Measurements from ENCODE around the gene RELN.

The RELN gene

DNA sequence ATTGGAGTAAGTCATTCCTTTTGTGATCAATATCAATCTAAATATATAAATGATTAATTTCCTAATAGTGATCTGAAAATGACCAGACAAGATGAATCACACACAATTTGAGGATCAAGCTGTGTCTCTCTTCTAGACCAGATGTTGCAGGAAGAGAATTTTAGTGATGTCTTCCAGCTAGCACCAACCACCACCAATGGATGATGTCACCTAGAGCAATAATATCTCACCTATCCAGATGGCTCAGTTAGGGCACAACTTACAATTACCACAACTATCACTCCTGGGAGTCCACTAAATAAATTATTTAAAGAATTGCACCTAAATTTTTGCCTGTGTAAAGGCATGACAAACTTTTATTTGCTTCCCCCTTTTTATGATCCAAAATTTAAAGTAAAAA, 25.2 kb downstream of the RELN start:
- DNase-seq (ENCODE audit: low read depth) = no peak
- TF ChIP-seq MYC (IDR thresholded peaks at IDR 0.05; ENCODE audit: low read depth, low read length) (no peak), POLR2A (IDR thresholded peaks at IDR 0.05; ENCODE audit: extremely low read depth, insufficient read length) (no peak)
- TF ChIP-seq, protein P1, sequence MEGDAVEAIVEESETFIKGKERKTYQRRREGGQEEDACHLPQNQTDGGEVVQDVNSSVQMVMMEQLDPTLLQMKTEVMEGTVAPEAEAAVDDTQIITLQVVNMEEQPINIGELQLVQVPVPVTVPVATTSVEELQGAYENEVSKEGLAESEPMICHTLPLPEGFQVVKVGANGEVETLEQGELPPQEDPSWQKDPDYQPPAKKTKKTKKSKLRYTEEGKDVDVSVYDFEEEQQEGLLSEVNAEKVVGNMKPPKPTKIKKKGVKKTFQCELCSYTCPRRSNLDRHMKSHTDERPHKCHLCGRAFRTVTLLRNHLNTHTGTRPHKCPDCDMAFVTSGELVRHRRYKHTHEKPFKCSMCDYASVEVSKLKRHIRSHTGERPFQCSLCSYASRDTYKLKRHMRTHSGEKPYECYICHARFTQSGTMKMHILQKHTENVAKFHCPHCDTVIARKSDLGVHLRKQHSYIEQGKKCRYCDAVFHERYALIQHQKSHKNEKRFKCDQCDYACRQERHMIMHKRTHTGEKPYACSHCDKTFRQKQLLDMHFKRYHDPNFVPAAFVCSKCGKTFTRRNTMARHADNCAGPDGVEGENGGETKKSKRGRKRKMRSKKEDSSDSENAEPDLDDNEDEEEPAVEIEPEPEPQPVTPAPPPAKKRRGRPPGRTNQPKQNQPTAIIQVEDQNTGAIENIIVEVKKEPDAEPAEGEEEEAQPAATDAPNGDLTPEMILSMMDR (IDR thresholded peaks at IDR 0.05; ENCODE audit: low read depth, low read length) = no peak
- TF ChIP-seq, protein P2, sequence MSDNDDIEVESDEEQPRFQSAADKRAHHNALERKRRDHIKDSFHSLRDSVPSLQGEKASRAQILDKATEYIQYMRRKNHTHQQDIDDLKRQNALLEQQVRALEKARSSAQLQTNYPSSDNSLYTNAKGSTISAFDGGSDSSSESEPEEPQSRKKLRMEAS (IDR thresholded peaks at IDR 0.05; ENCODE audit: low read depth, low read length) = no peak
- H3K4me3 ChIP-seq (ENCODE audit: low read depth, low read length) = no peak overlapping the region

DNA sequence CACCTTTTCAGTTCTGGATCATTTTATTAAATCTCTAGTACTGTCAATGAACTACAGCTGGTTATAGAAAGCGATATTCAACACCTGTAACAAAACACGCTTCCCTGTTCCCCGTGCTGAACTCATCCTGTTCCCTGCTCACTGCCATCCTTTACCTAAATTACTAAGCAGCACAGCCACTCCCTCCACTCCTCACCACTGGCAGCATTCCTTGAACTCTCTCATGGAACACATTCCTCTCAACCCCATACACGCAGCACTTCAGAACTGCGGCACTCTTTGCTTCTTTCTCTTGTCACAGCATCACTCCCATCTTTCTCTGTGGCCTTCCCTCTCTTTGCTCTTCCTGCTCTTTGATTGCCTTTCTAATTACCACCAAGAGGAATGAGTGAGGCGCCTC, 27.4 kb downstream of the RELN start:
- DNase-seq (ENCODE audit: low read depth) = no peak
- H3K4me3 ChIP-seq (ENCODE audit: low read depth, low read length) = no peak overlapping the region
- TF ChIP-seq, protein P1 (IDR thresholded peaks at IDR 0.05; ENCODE audit: low read depth, low read length) = no peak
- TF ChIP-seq POLR2A (IDR thresholded peaks at IDR 0.05; ENCODE audit: extremely low read depth, insufficient read length) = no peak
- TF ChIP-seq, protein P2 (IDR thresholded peaks at IDR 0.05; ENCODE audit: low read depth, low read length) = no peak
- no peak for TF ChIP-seq MYC (IDR thresholded peaks at IDR 0.05; ENCODE audit: low read depth, low read length)

DNA sequence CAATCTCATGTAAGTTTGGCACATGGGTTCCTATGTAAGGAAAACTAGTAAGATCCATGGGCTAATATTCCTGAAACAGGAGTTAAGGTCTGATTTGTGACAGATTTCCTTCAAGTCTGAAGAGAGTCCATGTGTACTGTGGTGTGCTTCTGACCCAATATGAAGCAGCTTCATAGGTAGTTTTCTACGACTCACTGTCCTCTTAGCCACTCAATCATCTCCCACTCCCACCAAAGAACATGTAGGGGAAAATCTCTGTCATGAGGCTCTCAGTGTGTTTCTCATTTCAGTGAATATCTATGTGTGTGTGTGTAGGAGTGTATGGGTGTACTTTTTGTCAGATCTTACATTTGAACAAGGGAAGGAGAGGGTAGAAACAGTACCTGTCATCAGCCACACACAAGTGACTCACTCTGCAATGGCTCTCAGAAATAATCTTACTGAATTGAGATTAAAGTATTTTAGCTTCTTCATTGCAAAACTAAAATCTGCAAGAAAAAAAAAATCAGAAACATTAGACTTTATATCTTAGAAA, 31.1 kb downstream of the RELN start:
- H3K4me3 ChIP-seq (ENCODE audit: low read depth, low read length) = no peak overlapping the region
- no peak for DNase-seq (ENCODE audit: low read depth)
- TF ChIP-seq, protein P2 (IDR thresholded peaks at IDR 0.05; ENCODE audit: low read depth, low read length) = no peak
- TF ChIP-seq MYC (IDR thresholded peaks at IDR 0.05; ENCODE audit: low read depth, low read length) (no peak), POLR2A (IDR thresholded peaks at IDR 0.05; ENCODE audit: extremely low read depth, insufficient read length) (no peak)
- TF ChIP-seq, protein P1 (IDR thresholded peaks at IDR 0.05; ENCODE audit: low read depth, low read length) = no peak

DNA sequence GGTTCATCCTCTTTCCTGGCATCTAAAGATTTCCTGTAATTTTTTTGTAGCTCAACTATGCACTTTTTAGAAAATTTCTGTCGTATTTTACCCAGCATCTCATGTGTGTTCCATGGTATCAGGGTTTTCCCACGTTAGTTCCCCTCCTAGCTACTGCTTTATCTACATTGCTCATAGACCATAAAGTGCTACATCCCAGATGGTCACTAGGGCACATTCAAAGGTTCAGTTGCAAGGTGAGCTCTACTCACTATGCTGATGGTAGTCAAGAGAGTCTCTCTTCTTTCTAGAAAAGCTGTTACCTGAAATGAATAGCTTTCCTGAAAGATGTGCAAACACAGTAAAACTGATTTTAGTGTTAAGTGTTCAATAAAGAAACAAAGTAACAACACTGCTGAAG, 33.5 kb downstream of the RELN start:
- no peak overlapping the region for H3K4me3 ChIP-seq (ENCODE audit: low read depth, low read length)
- TF ChIP-seq POLR2A (IDR thresholded peaks at IDR 0.05; ENCODE audit: extremely low read depth, insufficient read length) (no peak), MYC (IDR thresholded peaks at IDR 0.05; ENCODE audit: low read depth, low read length) (no peak)
- TF ChIP-seq, protein P2 (IDR thresholded peaks at IDR 0.05; ENCODE audit: low read depth, low read length) = no peak
- TF ChIP-seq, protein P1 (IDR thresholded peaks at IDR 0.05; ENCODE audit: low read depth, low read length) = no peak
- DNase-seq (ENCODE audit: low read depth) = no peak

DNA sequence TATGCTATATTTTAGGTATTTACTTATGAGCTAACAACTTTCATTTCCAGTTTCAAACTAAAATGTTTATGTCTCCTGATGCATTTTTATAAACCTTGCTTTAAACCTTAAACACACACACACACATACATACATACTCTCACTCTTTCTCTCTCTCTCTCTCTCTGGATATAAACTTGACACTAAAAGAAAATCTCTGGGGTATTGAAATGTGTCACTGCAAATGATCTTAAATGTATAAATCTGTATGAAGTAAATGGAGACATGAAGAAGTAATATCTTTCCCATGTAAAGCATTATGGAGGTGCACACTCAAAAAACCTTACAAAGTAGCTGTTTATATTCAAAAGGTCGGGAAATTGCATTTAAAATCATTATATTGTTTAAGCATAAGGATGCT, 37.0 kb downstream of the RELN start:
- DNase-seq (ENCODE audit: low read depth) = no peak
- TF ChIP-seq MYC (IDR thresholded peaks at IDR 0.05; ENCODE audit: low read depth, low read length) (no peak), POLR2A (IDR thresholded peaks at IDR 0.05; ENCODE audit: extremely low read depth, insufficient read length) (no peak)
- TF ChIP-seq, protein P1 (IDR thresholded peaks at IDR 0.05; ENCODE audit: low read depth, low read length) = no peak
- TF ChIP-seq, protein P2 (IDR thresholded peaks at IDR 0.05; ENCODE audit: low read depth, low read length) = no peak
- no peak overlapping the region for H3K4me3 ChIP-seq (ENCODE audit: low read depth, low read length)
